Astrocyte (in vitro differentiated cells and primary cell): ENCODE measurements around the gene PRPF4. TPM values are rescaled to one million over a fixed set of nuclear protein-coding genes. Genes with fewer than 3 reads are reported as not detected.

Source experiments
- DNase-seq: peaks from one replicate; pipeline ENCODE4 v3.0.0-alpha.2; 2010; ENCODE audit warnings: low read depth
- FAIRE-seq: peaks from 2 replicates; lab custom pipeline; 2011; peaks lifted over from hg19 to GRCh38; lab: Jason Lieb, UNC
- H2AFZ ChIP-seq: 2 replicates; pipeline ENCODE4 v1.6.0; 2012; ENCODE audit warnings: low read depth, low read length, inconsistent platforms
- H3K27ac ChIP-seq: 2 replicates; pipeline ENCODE4 v1.5.1; 2011; ENCODE audit warnings: low read depth, low read length, inconsistent platforms
- H3K27me3 ChIP-seq: 2 replicates; pipeline ENCODE4 v1.6.0; 2011; ENCODE audit warnings: low read length, inconsistent platforms; ENCODE audit not compliant: insufficient read depth
- H3K36me3 ChIP-seq: 2 replicates; pipeline ENCODE4 v1.5.1; 2011; ENCODE audit warnings: low read length, inconsistent platforms; ENCODE audit not compliant: insufficient read depth
- H3K4me1 ChIP-seq: 2 replicates; pipeline ENCODE4 v1.5.1; 2011; ENCODE audit warnings: low read length, inconsistent platforms; ENCODE audit not compliant: insufficient read depth
- H3K4me2 ChIP-seq: 2 replicates; pipeline ENCODE4 v1.6.0; 2012; ENCODE audit warnings: low read length, inconsistent platforms
- H3K4me3 ChIP-seq: 2 replicates; pipeline ENCODE4 v1.5.1; 2011; ENCODE audit warnings: low read depth, mild to moderate bottlenecking, low read length, inconsistent platforms; ENCODE audit not compliant: insufficient read depth
- H3K79me2 ChIP-seq: 2 replicates; pipeline ENCODE4 v1.6.0; 2012; ENCODE audit warnings: mild to moderate bottlenecking, low read length, inconsistent platforms; ENCODE audit not compliant: insufficient read depth
- H3K9ac ChIP-seq: 2 replicates; pipeline ENCODE4 v1.6.0; 2012; ENCODE audit warnings: mild to moderate bottlenecking, low read length, inconsistent platforms
- H3K9me3 ChIP-seq: 2 replicates; pipeline ENCODE4 v1.5.1; 2012; ENCODE audit warnings: low read depth, mild to moderate bottlenecking, low read length, inconsistent platforms; ENCODE audit not compliant: insufficient read depth
- H4K20me1 ChIP-seq: 2 replicates; pipeline ENCODE4 v1.6.0; 2012; ENCODE audit warnings: low read length, inconsistent platforms; ENCODE audit not compliant: insufficient read depth
- H3K27ac Mint-ChIP-seq: one replicate; pipeline ENCODE4 v1.8.0; 2021; ENCODE audit warnings: mild to moderate bottlenecking, mixed read lengths; ENCODE audit not compliant: unreplicated experiment
- H3K27me3 Mint-ChIP-seq: one replicate; pipeline ENCODE4 v1.8.0; 2021; ENCODE audit warnings: low read depth, mixed read lengths; ENCODE audit not compliant: unreplicated experiment
- H3K36me3 Mint-ChIP-seq: one replicate; pipeline ENCODE4 v1.8.0; 2021; ENCODE audit warnings: low read depth, mixed read lengths; ENCODE audit not compliant: unreplicated experiment
- H3K4me1 Mint-ChIP-seq: one replicate; pipeline ENCODE4 v1.8.0; 2021; ENCODE audit warnings: low read depth, mixed read lengths; ENCODE audit not compliant: unreplicated experiment
- H3K4me3 Mint-ChIP-seq: one replicate; pipeline ENCODE4 v1.8.0; 2021; ENCODE audit warnings: mild to moderate bottlenecking, moderate library complexity, mixed read lengths; ENCODE audit not compliant: unreplicated experiment
- H3K9me3 Mint-ChIP-seq: one replicate; pipeline ENCODE4 v1.8.0; 2021; ENCODE audit warnings: mild to moderate bottlenecking, mixed read lengths; ENCODE audit not compliant: unreplicated experiment
- EZH2 ChIP-seq: IDR thresholded peaks from 2 replicates; pipeline ENCODE4 v1.6.1; 2012; ENCODE audit warnings: mild to moderate bottlenecking, low read length, inconsistent platforms; ENCODE audit not compliant: insufficient read depth
- total RNA-seq: library from RNA; stranded (reverse); gene quantifications from 2 replicates; pipeline ENCODE4 v1.2.1, GENCODE V29; 2021
- TF ChIP-seq, protein P1 (sequence below): IDR thresholded peaks from 2 replicates; pipeline ENCODE4 v1.5.1; 2011; ENCODE audit warnings: low read depth, mild to moderate bottlenecking, inconsistent platforms, low read length, moderate library complexity; ENCODE audit not compliant: insufficient read depth

Gene PRPF4
- total RNA-seq, 1 donor from 2014 or later = 33.4 TPM

- H3K27me3 Mint-ChIP-seq = no peaks in the 10 kb centered on the region
- H3K4me3 ChIP-seq = no peak overlapping the region
- H3K79me2 ChIP-seq = no peaks in the 10 kb centered on the region
- H4K20me1 ChIP-seq = peaks cover 11% of the 10 kb centered on the region
- no peak overlapping the region for H3K27ac Mint-ChIP-seq
- peaks cover 3% of the 10 kb centered on the region for H3K9me3 Mint-ChIP-seq
- H3K27ac ChIP-seq = no peak overlapping the region
- H3K9ac ChIP-seq = no peak overlapping the region
- no peak overlapping the region for H3K4me2 ChIP-seq
- H3K36me3 ChIP-seq = no peaks in the 10 kb centered on the region
- peaks cover 8% of the 10 kb centered on the region for H3K36me3 Mint-ChIP-seq
- no peaks in the 10 kb centered on the region for H3K9me3 ChIP-seq
- no peaks in the 10 kb centered on the region for H3K27me3 ChIP-seq
- no peaks in the 10 kb centered on the region for H3K4me1 ChIP-seq
- TF ChIP-seq, protein P1, sequence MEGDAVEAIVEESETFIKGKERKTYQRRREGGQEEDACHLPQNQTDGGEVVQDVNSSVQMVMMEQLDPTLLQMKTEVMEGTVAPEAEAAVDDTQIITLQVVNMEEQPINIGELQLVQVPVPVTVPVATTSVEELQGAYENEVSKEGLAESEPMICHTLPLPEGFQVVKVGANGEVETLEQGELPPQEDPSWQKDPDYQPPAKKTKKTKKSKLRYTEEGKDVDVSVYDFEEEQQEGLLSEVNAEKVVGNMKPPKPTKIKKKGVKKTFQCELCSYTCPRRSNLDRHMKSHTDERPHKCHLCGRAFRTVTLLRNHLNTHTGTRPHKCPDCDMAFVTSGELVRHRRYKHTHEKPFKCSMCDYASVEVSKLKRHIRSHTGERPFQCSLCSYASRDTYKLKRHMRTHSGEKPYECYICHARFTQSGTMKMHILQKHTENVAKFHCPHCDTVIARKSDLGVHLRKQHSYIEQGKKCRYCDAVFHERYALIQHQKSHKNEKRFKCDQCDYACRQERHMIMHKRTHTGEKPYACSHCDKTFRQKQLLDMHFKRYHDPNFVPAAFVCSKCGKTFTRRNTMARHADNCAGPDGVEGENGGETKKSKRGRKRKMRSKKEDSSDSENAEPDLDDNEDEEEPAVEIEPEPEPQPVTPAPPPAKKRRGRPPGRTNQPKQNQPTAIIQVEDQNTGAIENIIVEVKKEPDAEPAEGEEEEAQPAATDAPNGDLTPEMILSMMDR = no peak
- TF ChIP-seq EZH2 = no peak
- no peak overlapping the region for H3K4me3 Mint-ChIP-seq
- FAIRE-seq (no peak), DNase-seq (no peak)
- no peaks in the 10 kb centered on the region for H3K4me1 Mint-ChIP-seq
- no peak overlapping the region for H2AFZ ChIP-seq
These were observed 24.7 kb upstream of the PRPF4 start for GRCh38 chr9:113250807-113251206.

DNA sequence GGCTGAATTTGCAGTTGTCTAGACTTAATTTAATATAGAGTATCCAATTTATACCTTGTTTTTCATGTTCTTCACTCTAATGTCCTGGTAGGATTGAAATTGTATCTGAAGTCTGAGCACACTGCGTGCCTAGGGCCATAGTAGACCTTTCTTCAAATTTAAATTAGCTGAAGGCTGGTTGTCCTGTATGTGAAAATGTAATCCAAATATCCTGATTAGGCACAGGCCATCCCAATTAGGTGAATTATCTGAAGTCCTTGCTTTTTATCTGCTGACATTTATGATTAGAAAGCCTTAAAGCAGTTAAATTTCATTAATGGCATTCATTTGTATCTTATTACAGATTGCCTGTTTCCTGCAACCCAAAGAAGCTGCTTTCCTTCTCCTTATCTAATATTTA is 20.5 kb upstream of the PRPF4 start:
- Mint-ChIP-seq H3K27me3 (no peaks in the 10 kb centered on the region), H3K36me3 (peaks cover 6% of the 10 kb centered on the region), H3K4me3 (no peak overlapping the region), H3K9me3 (peaks cover 3% of the 10 kb centered on the region), H3K4me1 (no peaks in the 10 kb centered on the region), H3K27ac (no peak overlapping the region)
- TF ChIP-seq EZH2 = no peak
- TF ChIP-seq, protein P1 = no peak
- peaks cover 12% of the 10 kb centered on the region for H3K36me3 ChIP-seq
- no peak for DNase-seq
- H3K4me2 ChIP-seq = no peak overlapping the region
- no peaks in the 10 kb centered on the region for H3K27me3 ChIP-seq
- H3K79me2 ChIP-seq = no peaks in the 10 kb centered on the region
- H3K4me3 ChIP-seq = no peak overlapping the region
- no peak overlapping the region for H2AFZ ChIP-seq
- H3K9ac ChIP-seq = no peak overlapping the region
- H3K27ac ChIP-seq = no peak overlapping the region
- H3K4me1 ChIP-seq = no peaks in the 10 kb centered on the region
- no peaks in the 10 kb centered on the region for H3K9me3 ChIP-seq
- peaks cover 5% of the 10 kb centered on the region for H4K20me1 ChIP-seq
- no peak for FAIRE-seq

- H3K27ac ChIP-seq = no peak overlapping the region
- H3K9me3 ChIP-seq = no peaks in the 10 kb centered on the region
- no peak overlapping the region for H3K4me3 ChIP-seq
- TF ChIP-seq, protein P1 = no peak
- TF ChIP-seq EZH2 = no peak
- H3K9me3 Mint-ChIP-seq = peaks cover 3% of the 10 kb centered on the region
- H3K27ac Mint-ChIP-seq = no peak overlapping the region
- H3K4me1 Mint-ChIP-seq = no peaks in the 10 kb centered on the region
- H3K4me3 Mint-ChIP-seq = no peak overlapping the region
- H3K36me3 Mint-ChIP-seq = peaks cover 6% of the 10 kb centered on the region
- H4K20me1 ChIP-seq = peaks cover 5% of the 10 kb centered on the region
- FAIRE-seq (no peak), DNase-seq (no peak)
- H3K27me3 ChIP-seq = no peaks in the 10 kb centered on the region
- no peak overlapping the region for H3K9ac ChIP-seq
- H3K4me2 ChIP-seq = no peak overlapping the region
- H2AFZ ChIP-seq = no peak overlapping the region
- H3K27me3 Mint-ChIP-seq = no peaks in the 10 kb centered on the region
- H3K36me3 ChIP-seq = peaks cover 13% of the 10 kb centered on the region
- no peaks in the 10 kb centered on the region for H3K4me1 ChIP-seq
- no peaks in the 10 kb centered on the region for H3K79me2 ChIP-seq
These were observed 20.0 kb upstream of the PRPF4 start for GRCh38 chr9:113255438-113255837.
